H9 (cell line): ENCODE data around the gene TMEM135. TPM values are rescaled to one million over a fixed set of nuclear protein-coding genes. Genes with fewer than 3 reads are reported as not detected.

Experiments used
- DNase-seq: peaks from one replicate; pipeline ENCODE4 v3.0.0-alpha.2; 2017
- H2AFZ ChIP-seq: one replicate; pipeline ENCODE4 v1.6.1; 2013; ENCODE audit warnings: mild to moderate bottlenecking, low read length, control low read depth, moderate library complexity
- H2AK5ac ChIP-seq: 2 replicates; pipeline ENCODE4 v1.6.1; 2013; ENCODE audit warnings: low read length, control low read depth, mixed read lengths; ENCODE audit not compliant: insufficient read length
- H2BK120ac ChIP-seq: one replicate; pipeline ENCODE4 v1.6.1; 2013; ENCODE audit warnings: low read depth, mild to moderate bottlenecking, low read length, control low read depth, inconsistent platforms; ENCODE audit not compliant: poor library complexity, severe bottlenecking
- H2BK12ac ChIP-seq: 2 replicates; pipeline ENCODE4 v1.6.1; 2013; ENCODE audit warnings: low read length, control low read depth, mixed read lengths, low read depth; ENCODE audit not compliant: insufficient read length
- H2BK15ac ChIP-seq: 2 replicates; pipeline ENCODE4 v1.6.1; 2013; ENCODE audit warnings: low read depth, low read length, control low read depth
- H2BK20ac ChIP-seq: one replicate; pipeline ENCODE4 v1.6.1; 2013; ENCODE audit warnings: low read depth, mild to moderate bottlenecking, low read length, control low read depth, inconsistent platforms; ENCODE audit not compliant: poor library complexity, severe bottlenecking
- H2BK5ac ChIP-seq: 2 replicates; pipeline ENCODE4 v1.6.1; 2013; ENCODE audit warnings: low read length, control low read depth, mixed read lengths; ENCODE audit not compliant: insufficient read length
- H3K14ac ChIP-seq: 2 replicates; pipeline ENCODE4 v1.6.1; 2013; ENCODE audit warnings: low read length, control low read depth; ENCODE audit not compliant: insufficient read depth
- H3K18ac ChIP-seq: 2 replicates; pipeline ENCODE4 v1.6.1; 2013; ENCODE audit warnings: low read depth, mild to moderate bottlenecking, mixed read lengths, low read length, control low read depth; ENCODE audit not compliant: insufficient read length
- H3K23ac ChIP-seq: 2 replicates; pipeline ENCODE4 v1.6.1; 2013; ENCODE audit warnings: low read length, control low read depth, mixed read lengths, low read depth; ENCODE audit not compliant: insufficient read length
- H3K23me2 ChIP-seq: 2 replicates; pipeline ENCODE4 v1.6.1; 2013; ENCODE audit warnings: low read depth, mild to moderate bottlenecking, mixed read lengths, low read length, control low read depth; ENCODE audit not compliant: insufficient read length, poor library complexity, severe bottlenecking
- H3K27ac ChIP-seq: 2 replicates; pipeline ENCODE4 v1.5.1; 2013; ENCODE audit warnings: low read length, control low read depth, mixed read lengths, low read depth; ENCODE audit not compliant: insufficient read length
- H3K27me3 ChIP-seq: 2 replicates; pipeline ENCODE4 v1.6.1; 2013; ENCODE audit warnings: low read length, control low read depth, inconsistent platforms; ENCODE audit not compliant: insufficient read depth
- H3K4ac ChIP-seq: 2 replicates; pipeline ENCODE4 v1.6.1; 2013; ENCODE audit warnings: low read depth, mild to moderate bottlenecking, control low read depth, inconsistent platforms, low read length, moderate library complexity
- H3K4me1 ChIP-seq: 2 replicates; pipeline ENCODE4 v1.6.1; 2013; ENCODE audit warnings: low read length, control low read depth, inconsistent platforms; ENCODE audit not compliant: insufficient read depth
- H3K4me2 ChIP-seq: 2 replicates; pipeline ENCODE4 v1.6.1; 2013; ENCODE audit warnings: low read length, control low read depth, mixed read lengths; ENCODE audit not compliant: insufficient read length, insufficient read depth
- H3K56ac ChIP-seq: 2 replicates; pipeline ENCODE4 v1.6.1; 2013; ENCODE audit warnings: low read depth, mild to moderate bottlenecking, mixed read lengths, low read length, control low read depth; ENCODE audit not compliant: insufficient read length
- H3K79me1 ChIP-seq: 2 replicates; pipeline ENCODE4 v1.6.1; 2013; ENCODE audit warnings: low read depth, mild to moderate bottlenecking, moderate library complexity, low read length, control low read depth, inconsistent platforms; ENCODE audit not compliant: insufficient read depth, poor library complexity, severe bottlenecking
- H3K79me2 ChIP-seq: 2 replicates; pipeline ENCODE4 v1.6.1; 2013; ENCODE audit warnings: low read length, control low read depth, inconsistent platforms; ENCODE audit not compliant: insufficient read depth
- H3K9ac ChIP-seq: 2 replicates; pipeline ENCODE4 v1.6.1; 2013; ENCODE audit warnings: low read length, control low read depth, mixed read lengths; ENCODE audit not compliant: insufficient read length; ENCODE audit errors: extremely low read depth
- H3K9me3 ChIP-seq: one replicate; pipeline ENCODE4 v1.6.1; 2013; ENCODE audit warnings: low read depth, low read length, inconsistent platforms; ENCODE audit not compliant: control insufficient read depth
- H3T11ph ChIP-seq: one replicate; pipeline ENCODE4 v1.6.1; 2013; ENCODE audit warnings: mild to moderate bottlenecking, low read length, control low read depth, inconsistent platforms
- H4K20me1 ChIP-seq: one replicate; pipeline ENCODE4 v1.6.1; 2013; ENCODE audit not compliant: control insufficient read depth, insufficient read length, insufficient read depth
- H4K5ac ChIP-seq: 2 replicates; pipeline ENCODE4 v1.6.1; 2013; ENCODE audit warnings: low read depth, mild to moderate bottlenecking, mixed read lengths, low read length, control low read depth; ENCODE audit not compliant: insufficient read length
- H4K8ac ChIP-seq: replicated peaks from 2 replicates; pipeline ENCODE4 v1.6.1; 2013; ENCODE audit warnings: low read length, control low read depth, mixed read lengths, low read depth; ENCODE audit not compliant: insufficient read length
- H4K91ac ChIP-seq: 2 replicates; pipeline ENCODE4 v1.6.1; 2013; ENCODE audit warnings: low read depth, mild to moderate bottlenecking, moderate library complexity, mixed read lengths, low read length, control low read depth; ENCODE audit not compliant: insufficient read length
- H3K27ac Mint-ChIP-seq, 3 experiments: 2 replicates in 2 of 3; 3 replicates in 1 of 3; pipeline ENCODE4 v1.8.0; 2020 to 2021; ENCODE audit warnings: mixed read lengths in 3 of 3, mild to moderate bottlenecking in 1 of 3, moderate library complexity in 1 of 3
- H3K27me3 Mint-ChIP-seq: 2 replicates; pipeline ENCODE4 v1.8.0; 2021; ENCODE audit warnings: low read depth, mild to moderate bottlenecking, moderate library complexity, mixed read lengths
- H3K36me3 Mint-ChIP-seq, 3 experiments: 2 replicates in 2 of 3; 3 replicates in 1 of 3; pipeline ENCODE4 v1.8.0; 2020 to 2021; ENCODE audit warnings: low read depth in 3 of 3, mixed read lengths in 3 of 3; ENCODE audit not compliant: insufficient read depth in 1 of 3
- H3K4me1 Mint-ChIP-seq, 2 experiments: 2 replicates each; pipeline ENCODE4 v1.8.0; 2020; ENCODE audit warnings: mixed read lengths in 2 of 2
- H3K4me3 Mint-ChIP-seq, 2 experiments: 2 replicates in 1 of 2; 3 replicates in 1 of 2; pipeline ENCODE4 v1.8.0; 2020 to 2021; ENCODE audit warnings: mild to moderate bottlenecking in 2 of 2, mixed read lengths in 2 of 2, moderate library complexity in 1 of 2
- H3K9me3 Mint-ChIP-seq, 2 experiments: 2 replicates in 1 of 2; 3 replicates in 1 of 2; pipeline ENCODE4 v1.8.0; 2020; ENCODE audit warnings: mild to moderate bottlenecking in 2 of 2, mixed read lengths in 2 of 2, moderate library complexity in 1 of 2
- WGBS: extraction: QIAGEN DNeasy Blood & Tissue Kit; methylation state at CpG from one replicate; pipeline ENCODE4 v1.1.7; 2013; ENCODE audit warnings: missing lambda C conversion rate, low lambda C conversion rate, mixed read lengths; ENCODE audit not compliant: insufficient read length; ENCODE audit errors: extremely low coverage; 5-methylcytosine and 5-hydroxymethylcytosine counted together
- total RNA-seq: library from RNA; stranded (reverse); gene quantifications from 2 replicates; pipeline ENCODE4 v1.2.1, GENCODE V29; 2021
- TF ChIP-seq, protein P1 (sequence below): fragments of 200-600 bp; sonication (generic); conservative IDR thresholded peaks from 3 replicates; pipeline ENCODE4 v1.8.0; 2021; ENCODE audit warnings: antibody characterized with exemption, mild to moderate bottlenecking

Gene TMEM135
- total RNA-seq, 1 experiment from 2014 or later, result 25.2 TPM

DNA sequence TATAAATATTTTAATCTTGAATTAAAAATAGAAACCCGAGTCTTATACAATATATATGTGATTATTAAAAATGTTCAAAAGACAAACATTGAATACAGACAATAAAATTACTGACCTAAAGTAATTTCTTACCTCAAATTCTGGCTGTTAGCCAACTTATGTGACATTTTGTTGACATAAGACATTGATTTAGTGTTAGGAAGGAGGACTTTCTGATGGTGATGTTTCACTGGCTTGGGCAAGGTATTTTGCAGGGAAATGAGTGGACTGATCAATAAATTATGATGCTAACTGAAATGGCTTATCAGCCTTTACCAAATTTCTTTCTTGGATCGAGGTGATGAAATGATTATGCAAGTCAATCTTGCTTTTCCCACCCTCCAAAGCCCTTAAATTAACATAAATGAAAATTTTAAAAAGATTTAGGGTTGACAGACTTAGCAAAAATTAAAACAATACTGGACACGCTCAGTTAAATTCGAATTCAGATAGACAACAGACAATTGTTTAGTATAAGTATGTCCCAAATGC lies 49.3 kb upstream of the TMEM135 start:
- no CpG with 5 or more reads among the region's 4 CpGs for WGBS
- H3K27ac ChIP-seq, result no peak overlapping the region

More for the DNA sequence above, 49.3 kb upstream of the TMEM135 start:
- H3K9me3 ChIP-seq, result no peaks in the 10 kb centered on the region
- H3T11ph ChIP-seq, result no peak overlapping the region
- no peak overlapping the region for H3K14ac ChIP-seq
- H3K27me3 ChIP-seq, result no peaks in the 10 kb centered on the region
- no peak overlapping the region for H2BK120ac ChIP-seq
- no peak overlapping the region for H3K4me2 ChIP-seq
- Mint-ChIP-seq H3K27ac (no peak overlapping the region), H3K36me3 (no peaks in the 10 kb centered on the region), H3K4me1 (peaks cover 23 to 25% of the 10 kb centered on the region in 2 experiments), H3K4me3 (no peak overlapping the region), H3K27me3 (peaks cover 2% of the 10 kb centered on the region; the same call in 1 of the 2 replicates), H3K9me3 (no peaks in the 10 kb centered on the region)
- H3K18ac ChIP-seq, result no peak overlapping the region
- DNase-seq, result no peak
- no peak overlapping the region for H3K23ac ChIP-seq
- H2BK5ac ChIP-seq, result no peak overlapping the region
- no peak overlapping the region for H4K8ac ChIP-seq
- H4K5ac ChIP-seq, result no peak overlapping the region
- H3K9ac ChIP-seq, result no peak overlapping the region
- no peaks in the 10 kb centered on the region for H3K4me1 ChIP-seq
- no peak overlapping the region for H2AK5ac ChIP-seq
- H3K23me2 ChIP-seq, result no peaks in the 10 kb centered on the region
- TF ChIP-seq, protein P1, sequence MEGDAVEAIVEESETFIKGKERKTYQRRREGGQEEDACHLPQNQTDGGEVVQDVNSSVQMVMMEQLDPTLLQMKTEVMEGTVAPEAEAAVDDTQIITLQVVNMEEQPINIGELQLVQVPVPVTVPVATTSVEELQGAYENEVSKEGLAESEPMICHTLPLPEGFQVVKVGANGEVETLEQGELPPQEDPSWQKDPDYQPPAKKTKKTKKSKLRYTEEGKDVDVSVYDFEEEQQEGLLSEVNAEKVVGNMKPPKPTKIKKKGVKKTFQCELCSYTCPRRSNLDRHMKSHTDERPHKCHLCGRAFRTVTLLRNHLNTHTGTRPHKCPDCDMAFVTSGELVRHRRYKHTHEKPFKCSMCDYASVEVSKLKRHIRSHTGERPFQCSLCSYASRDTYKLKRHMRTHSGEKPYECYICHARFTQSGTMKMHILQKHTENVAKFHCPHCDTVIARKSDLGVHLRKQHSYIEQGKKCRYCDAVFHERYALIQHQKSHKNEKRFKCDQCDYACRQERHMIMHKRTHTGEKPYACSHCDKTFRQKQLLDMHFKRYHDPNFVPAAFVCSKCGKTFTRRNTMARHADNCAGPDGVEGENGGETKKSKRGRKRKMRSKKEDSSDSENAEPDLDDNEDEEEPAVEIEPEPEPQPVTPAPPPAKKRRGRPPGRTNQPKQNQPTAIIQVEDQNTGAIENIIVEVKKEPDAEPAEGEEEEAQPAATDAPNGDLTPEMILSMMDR, result no peak
- H3K79me1 ChIP-seq, result no peaks in the 10 kb centered on the region
- H2BK20ac ChIP-seq, result no peak overlapping the region
- no peak overlapping the region for H3K4ac ChIP-seq
- H3K79me2 ChIP-seq, result no peaks in the 10 kb centered on the region
- H4K20me1 ChIP-seq, result no peaks in the 10 kb centered on the region
- H2BK12ac ChIP-seq, result no peak overlapping the region
- no peak overlapping the region for H4K91ac ChIP-seq
- no peak overlapping the region for H2AFZ ChIP-seq
- H3K56ac ChIP-seq, result no peak overlapping the region
- no peak overlapping the region for H2BK15ac ChIP-seq
